Endothelial cell of umbilical vein (primary cell): ENCODE data around the gene RPL31. TPM values are rescaled to one million over a fixed set of nuclear protein-coding genes. Genes with fewer than 3 reads are reported as not detected.

Experiments used
- BruUV-seq: library from RNA; stranded (reverse); fragments of 400-500 nt; replicated peaks from 2 replicates; lab custom pipeline; 2021; lab: Mats Ljungman, UMichigan
- CTCF ChIA-PET: fragments of 300-600, 350-600 bp; sonication (Branson Sonifier 250); formaldehyde crosslinking; loops from one replicate; lab custom pipeline; 2021; ENCODE audit warnings: antibody characterized with exemption, inconsistent platforms; lab: Charles Lee
- POLR2A ChIA-PET: fragments of 300-600, 350-600 bp; sonication (Branson Sonifier 250); formaldehyde crosslinking; loops from one replicate; lab custom pipeline; 2021; ENCODE audit warnings: antibody characterized with exemption, inconsistent platforms; lab: Charles Lee
- DNase-seq: peaks from one replicate; pipeline ENCODE4 v3.0.0-alpha.2; 2011; ENCODE audit warnings: low read depth, low spot score
- FAIRE-seq: peaks from 2 replicates; lab custom pipeline; 2011; peaks lifted over from hg19 to GRCh38; lab: Jason Lieb, UNC
- H2AFZ ChIP-seq: 2 replicates; pipeline ENCODE4 v1.6.0; 2012; ENCODE audit warnings: low read depth, low read length, control low read depth, inconsistent platforms
- H3K27ac ChIP-seq: 2 replicates; pipeline ENCODE4 v1.5.1; 2011; ENCODE audit warnings: low read depth, mild to moderate bottlenecking, control low read depth, low read length, moderate library complexity; ENCODE audit not compliant: insufficient read depth
- H3K27me3 ChIP-seq, 2 experiments: 2 replicates each; pipeline versions ENCODE4 v1.6.0 to v1.6.1; 2011; ENCODE audit warnings: low read length in 2 of 2, mixed read lengths in 1 of 2; ENCODE audit not compliant: control insufficient read depth in 2 of 2, insufficient read depth in 2 of 2
- H3K36me3 ChIP-seq, 2 experiments: 2 replicates in 1 of 2; 3 replicates in 1 of 2; pipeline ENCODE4 v1.5.1; 2011; ENCODE audit warnings: low read length in 2 of 2, mild to moderate bottlenecking in 1 of 2, moderate library complexity in 1 of 2; ENCODE audit not compliant: control insufficient read depth in 2 of 2, insufficient read depth in 2 of 2; ENCODE audit errors: extremely low read depth in 1 of 2
- H3K4me1 ChIP-seq: 3 replicates; pipeline ENCODE4 v1.5.1; 2011; ENCODE audit warnings: mild to moderate bottlenecking, low read length; ENCODE audit not compliant: control insufficient read depth, insufficient read depth; ENCODE audit errors: extremely low read depth
- H3K4me2 ChIP-seq: 2 replicates; pipeline ENCODE4 v1.6.1; 2011; ENCODE audit warnings: low read length, control low read depth, mixed read lengths; ENCODE audit not compliant: insufficient read depth
- H3K4me3 ChIP-seq, 3 experiments: fragments of 200-600 bp in 1 of 3; sonication (generic), shearing (Covaris generic) in 1 of 3; replicated peaks in 1 of 3; 2 replicates each; pipeline ENCODE4 v1.5.1; 2011 to 2016; ENCODE audit warnings: control low read depth in 3 of 3, low read length in 3 of 3, mild to moderate bottlenecking in 2 of 3, inconsistent platforms in 1 of 3, low read depth in 1 of 3, moderate library complexity in 1 of 3; ENCODE audit not compliant: insufficient read depth in 1 of 3
- H3K79me2 ChIP-seq: 2 replicates; pipeline ENCODE4 v1.6.0; 2012; ENCODE audit warnings: low read length, inconsistent platforms; ENCODE audit not compliant: control insufficient read depth, insufficient read depth
- H3K9ac ChIP-seq: replicated peaks from 2 replicates; pipeline ENCODE3; 2011; ENCODE audit warnings: low read length, control low read depth; ENCODE audit not compliant: insufficient read depth; ENCODE audit errors: extremely low read depth
- H3K9me1 ChIP-seq: replicated peaks from 3 replicates; pipeline ENCODE4 v1.6.0; 2011; ENCODE audit warnings: mild to moderate bottlenecking, low read length; ENCODE audit not compliant: control insufficient read depth, insufficient read depth; ENCODE audit errors: extremely low read depth
- H3K9me3 ChIP-seq: replicated peaks from 2 replicates; pipeline ENCODE4 v1.5.1; 2012; ENCODE audit warnings: low read length, inconsistent platforms; ENCODE audit not compliant: control insufficient read depth, insufficient read depth
- H4K20me1 ChIP-seq: replicated peaks from 2 replicates; pipeline ENCODE3; 2011; ENCODE audit warnings: mild to moderate bottlenecking, low read length; ENCODE audit not compliant: control insufficient read depth, insufficient read depth; ENCODE audit errors: extremely low read depth
- GATA2 ChIP-seq: IDR thresholded peaks from 2 replicates; pipeline ENCODE4 v1.7.0; 2011; ENCODE audit warnings: low read depth, mild to moderate bottlenecking, moderate library complexity, mixed read lengths, low read length; ENCODE audit not compliant: insufficient read length, insufficient read depth
- MYC ChIP-seq: IDR thresholded peaks from one replicate; pipeline ENCODE4 v1.6.1; 2011; ENCODE audit warnings: mild to moderate bottlenecking, low read depth, low read length
- POLR2A ChIP-seq: IDR thresholded peaks from 2 replicates; pipeline ENCODE4 v1.6.1; 2012; ENCODE audit warnings: low read depth, mild to moderate bottlenecking, control low read depth, low read length
- POLR2AphosphoS5 ChIP-seq: IDR thresholded peaks from 2 replicates; pipeline ENCODE4 v1.6.1; 2012; ENCODE audit warnings: low read depth, mild to moderate bottlenecking, control low read depth, low read length, moderate library complexity; ENCODE audit not compliant: insufficient read depth
- dilution Hi-C: fragments of 300-500 bp; cut with MboI; formaldehyde crosslinking; loops from one replicate; pipeline ENCODE4 v1.15.0; 2019; ENCODE audit warnings: low sequenced_read_pairs; ENCODE audit not compliant: extremely low pct_ligation_motif_present
- intact Hi-C: fragments of 100-400 bp; cut with micrococcal nuclease; formaldehyde crosslinking; loops from one replicate; pipeline ENCODE4 v1.10.0; 2022
- polyA plus RNA-seq, 4 experiments: library from polyadenylated mRNA; depleted of rRNA in 3 of 4; stranded (reverse) in 3 of 4; unstranded in 1 of 4; fragments of >200 nt; gene quantifications; 2 replicates each; pipeline versions ENCODE4 v1.2.1 to v1.2.3, GENCODE V29; 2011 to 2012; ENCODE audit warnings: missing spikeins in 1 of 4
- total RNA-seq: library from RNA; stranded (reverse); gene quantifications from 2 replicates; pipeline ENCODE4 v1.2.3, GENCODE V29; 2021
- TF ChIP-seq, protein P1 (sequence below): IDR thresholded peaks from 2 replicates; pipeline ENCODE4 v1.6.1; 2011; ENCODE audit not compliant: insufficient read depth, insufficient read length
- TF ChIP-seq, protein P2 (sequence below), 2 donors: IDR thresholded peaks; 1 replicate in 1 of 2; 2 replicates in 1 of 2; pipeline ENCODE4 v1.5.1; 2011; ENCODE audit warnings: low read length in 2 of 2, mild to moderate bottlenecking in 2 of 2, moderate library complexity in 2 of 2, control low read depth in 1 of 2, inconsistent platforms in 1 of 2, low read depth in 1 of 2; ENCODE audit not compliant: insufficient read depth in 1 of 2; ENCODE audit errors: extremely low read depth in 1 of 2

RPL31 gene
- total and polyA plus RNA-seq, 2 donors (not counting 3 experiments of a cell fraction or from before 2014, with no cell fraction given) = 1,137 to 1,355 TPM

DNA sequence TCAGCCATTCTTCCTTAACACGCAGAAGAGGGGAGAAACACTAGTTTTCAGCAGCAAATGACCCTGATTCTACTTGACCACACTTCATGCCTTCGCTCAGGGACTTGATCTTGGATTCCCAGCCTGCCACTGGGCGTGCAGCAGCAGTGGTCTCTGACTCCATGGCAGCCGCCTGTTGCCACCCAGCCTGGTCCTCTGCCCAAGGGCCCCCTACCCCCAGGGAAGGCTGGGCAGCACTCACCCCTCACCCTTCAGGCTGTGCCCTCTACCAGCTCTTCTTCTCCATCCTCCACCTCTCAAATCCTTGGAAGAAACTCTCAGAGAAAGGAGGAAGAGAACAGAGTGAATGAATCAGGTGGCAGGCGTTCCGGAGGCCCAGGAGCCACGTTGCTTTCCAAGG lies 32.1 kb upstream of the RPL31 start:
- POLR2A ChIA-PET = no interaction called here
- H2AFZ ChIP-seq = no peak overlapping the region
- dilution Hi-C loops = no loop called here
- no peak overlapping the region for H3K4me2 ChIP-seq
- no peaks in the 10 kb centered on the region for H3K4me1 ChIP-seq
- no peaks in the 10 kb centered on the region for H3K79me2 ChIP-seq
- BruUV-seq = no TSS peak
- no peak for DNase-seq
- no peak overlapping the region for H3K9ac ChIP-seq
- H3K4me3 ChIP-seq = no peak overlapping the region
- CTCF ChIA-PET = no interaction called here
- intact Hi-C loops = no loop called here
- H3K9me3 ChIP-seq = no peaks in the 10 kb centered on the region
- peaks cover 3 to 37% of the 10 kb centered on the region in 2 experiments for H3K36me3 ChIP-seq
- no peaks in the 10 kb centered on the region for H3K9me1 ChIP-seq
- H3K27me3 ChIP-seq = no peaks in the 10 kb centered on the region
- no peak for FAIRE-seq
- H4K20me1 ChIP-seq = no peaks in the 10 kb centered on the region
- no peak overlapping the region for H3K27ac ChIP-seq
- TF ChIP-seq, protein P1, sequence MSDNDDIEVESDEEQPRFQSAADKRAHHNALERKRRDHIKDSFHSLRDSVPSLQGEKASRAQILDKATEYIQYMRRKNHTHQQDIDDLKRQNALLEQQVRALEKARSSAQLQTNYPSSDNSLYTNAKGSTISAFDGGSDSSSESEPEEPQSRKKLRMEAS = no peak
- TF ChIP-seq POLR2AphosphoS5 (no peak), MYC (no peak), GATA2 (no peak)
- TF ChIP-seq, protein P2, sequence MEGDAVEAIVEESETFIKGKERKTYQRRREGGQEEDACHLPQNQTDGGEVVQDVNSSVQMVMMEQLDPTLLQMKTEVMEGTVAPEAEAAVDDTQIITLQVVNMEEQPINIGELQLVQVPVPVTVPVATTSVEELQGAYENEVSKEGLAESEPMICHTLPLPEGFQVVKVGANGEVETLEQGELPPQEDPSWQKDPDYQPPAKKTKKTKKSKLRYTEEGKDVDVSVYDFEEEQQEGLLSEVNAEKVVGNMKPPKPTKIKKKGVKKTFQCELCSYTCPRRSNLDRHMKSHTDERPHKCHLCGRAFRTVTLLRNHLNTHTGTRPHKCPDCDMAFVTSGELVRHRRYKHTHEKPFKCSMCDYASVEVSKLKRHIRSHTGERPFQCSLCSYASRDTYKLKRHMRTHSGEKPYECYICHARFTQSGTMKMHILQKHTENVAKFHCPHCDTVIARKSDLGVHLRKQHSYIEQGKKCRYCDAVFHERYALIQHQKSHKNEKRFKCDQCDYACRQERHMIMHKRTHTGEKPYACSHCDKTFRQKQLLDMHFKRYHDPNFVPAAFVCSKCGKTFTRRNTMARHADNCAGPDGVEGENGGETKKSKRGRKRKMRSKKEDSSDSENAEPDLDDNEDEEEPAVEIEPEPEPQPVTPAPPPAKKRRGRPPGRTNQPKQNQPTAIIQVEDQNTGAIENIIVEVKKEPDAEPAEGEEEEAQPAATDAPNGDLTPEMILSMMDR (IDR thresholded peaks at IDR 0.05; ENCODE audit: extremely low read depth in 1 of 2, insufficient read depth in 1 of 2, low read depth in 1 of 2, low read length in 2 of 2) = no peak

DNA sequence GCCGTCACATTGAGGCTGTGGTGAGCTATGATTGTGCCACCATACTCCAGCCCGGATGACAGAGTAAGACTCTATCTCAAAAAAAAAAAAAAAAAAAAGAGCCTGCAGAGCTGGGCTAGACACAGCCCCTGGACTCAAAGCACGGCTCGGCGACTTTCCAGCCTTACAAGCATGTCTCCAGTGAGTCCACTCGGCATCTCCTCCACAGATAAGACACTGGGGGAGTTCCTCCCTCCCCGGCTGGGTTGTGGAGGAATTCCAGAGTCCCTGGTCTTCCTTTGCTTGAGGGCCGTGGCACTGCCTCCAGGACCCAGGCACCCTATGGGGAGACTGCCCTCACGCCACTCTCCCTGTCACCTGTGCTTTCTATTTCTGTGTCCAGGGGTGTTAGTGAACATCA lies 30.9 kb upstream of the RPL31 start:
- no peaks in the 10 kb centered on the region for H3K9me3 ChIP-seq
- H3K4me3 ChIP-seq = no peak overlapping the region
- no peak overlapping the region for H3K9ac ChIP-seq
- intact Hi-C loops = no loop called here
- no peak overlapping the region for H2AFZ ChIP-seq
- peaks cover 6 to 38% of the 10 kb centered on the region in 2 experiments for H3K36me3 ChIP-seq
- H4K20me1 ChIP-seq = no peaks in the 10 kb centered on the region
- H3K27ac ChIP-seq = no peak overlapping the region
- no peaks in the 10 kb centered on the region for H3K9me1 ChIP-seq
- ChIA-PET POLR2A (interaction anchor here (0.7 kb wide), 1 partner anchor 118 kb away, joined by 5 read pairs; no protein-coding TSS in a partner anchor), CTCF (no interaction called here)
- no peaks in the 10 kb centered on the region for H3K79me2 ChIP-seq
- no peaks in the 10 kb centered on the region for H3K27me3 ChIP-seq
- no TSS peak for BruUV-seq
- no peak for TF ChIP-seq POLR2AphosphoS5
- no peak for TF ChIP-seq POLR2A
- TF ChIP-seq, protein P1 = no peak
- TF ChIP-seq, protein P2 (IDR thresholded peaks at IDR 0.05; ENCODE audit: extremely low read depth in 1 of 2, insufficient read depth in 1 of 2, low read depth in 1 of 2, low read length in 2 of 2) = no peak
- dilution Hi-C loops = no loop called here
- FAIRE-seq (no peak), DNase-seq (no peak)
- no peak overlapping the region for H3K4me2 ChIP-seq
- no peaks in the 10 kb centered on the region for H3K4me1 ChIP-seq
